Neuronal stem cell (in vitro differentiated cells): Measurements from ENCODE around the gene SAP30L.

Experiments
- DNase-seq: peaks from one replicate; pipeline ENCODE4 v3.0.0-alpha.2; 2013; ENCODE audit warnings: low spot score
- H2AFZ ChIP-seq: one replicate; pipeline ENCODE4 v1.6.1; 2013; ENCODE audit warnings: mild to moderate bottlenecking, low read length, inconsistent platforms
- H2AK5ac ChIP-seq: 2 replicates; pipeline ENCODE4 v1.6.1; 2013; ENCODE audit warnings: low read depth, mild to moderate bottlenecking, inconsistent platforms, low read length, moderate library complexity, mixed read lengths
- H2BK120ac ChIP-seq: 2 replicates; pipeline ENCODE4 v1.6.1; 2013; ENCODE audit warnings: low read depth, mild to moderate bottlenecking, inconsistent platforms, low read length, moderate library complexity, mixed read lengths
- H2BK12ac ChIP-seq: one replicate; pipeline ENCODE4 v1.6.1; 2013; ENCODE audit warnings: low read length, inconsistent platforms
- H2BK15ac ChIP-seq: 2 replicates; pipeline ENCODE4 v1.6.1; 2013; ENCODE audit warnings: mild to moderate bottlenecking, low read length, inconsistent platforms, mixed read lengths
- H2BK5ac ChIP-seq: one replicate; pipeline ENCODE4 v1.6.1; 2013; ENCODE audit warnings: inconsistent platforms, mild to moderate bottlenecking, low read length, moderate library complexity
- H3K14ac ChIP-seq: one replicate; pipeline ENCODE4 v1.6.1; 2013; ENCODE audit warnings: low read length, inconsistent platforms
- H3K18ac ChIP-seq: 2 replicates; pipeline ENCODE4 v1.6.1; 2013; ENCODE audit warnings: low read length, inconsistent platforms
- H3K23ac ChIP-seq: 2 replicates; pipeline ENCODE4 v1.6.1; 2013; ENCODE audit warnings: low read depth, mild to moderate bottlenecking, mixed read lengths, low read length, inconsistent platforms; ENCODE audit not compliant: poor library complexity
- H3K27ac ChIP-seq: replicated peaks from 3 replicates; pipeline ENCODE4 v1.5.1; 2013; ENCODE audit warnings: low read length, inconsistent platforms
- H3K27me3 ChIP-seq, 3 experiments: 2 replicates each; pipeline ENCODE4 v1.6.1; 2013; ENCODE audit warnings: low read length in 3 of 3, mild to moderate bottlenecking in 2 of 3, inconsistent platforms in 1 of 3, low read depth in 1 of 3, mixed read lengths in 1 of 3, moderate library complexity in 1 of 3; ENCODE audit not compliant: control insufficient read depth in 3 of 3, insufficient read depth in 3 of 3
- H3K36me3 ChIP-seq, 2 donors: replicated peaks in 1 of 2; 2 replicates each; pipeline ENCODE4 v1.6.1; 2013; ENCODE audit warnings: low read length in 2 of 2; ENCODE audit not compliant: control insufficient read depth in 2 of 2, insufficient read depth in 2 of 2
- H3K4ac ChIP-seq: 2 replicates; pipeline ENCODE4 v1.6.1; 2013; ENCODE audit warnings: inconsistent platforms, mild to moderate bottlenecking, low read length, moderate library complexity
- H3K4me1 ChIP-seq, 2 donors: 1 replicate in 1 of 2; 2 replicates in 1 of 2; pipeline ENCODE4 v1.6.1; 2013; ENCODE audit warnings: low read length in 2 of 2, low read depth in 1 of 2; ENCODE audit not compliant: control insufficient read depth in 2 of 2, insufficient read depth in 1 of 2
- H3K4me2 ChIP-seq: one replicate; pipeline ENCODE4 v1.6.1; 2013; ENCODE audit warnings: mild to moderate bottlenecking, low read length, inconsistent platforms; ENCODE audit not compliant: insufficient read depth, poor library complexity, severe bottlenecking
- H3K4me3 ChIP-seq, 2 donors: 2 replicates each; pipeline ENCODE4 v1.5.1; 2013; ENCODE audit warnings: low read length in 2 of 2, mild to moderate bottlenecking in 2 of 2, inconsistent platforms in 1 of 2, moderate library complexity in 1 of 2
- H3K79me1 ChIP-seq: one replicate; pipeline ENCODE4 v1.6.1; 2013; ENCODE audit warnings: low read depth, mild to moderate bottlenecking, inconsistent platforms, low read length, moderate library complexity
- H3K9ac ChIP-seq: one replicate; pipeline ENCODE4 v1.6.1; 2013; ENCODE audit warnings: mild to moderate bottlenecking, low read depth, low read length, inconsistent platforms; ENCODE audit not compliant: poor library complexity
- H3K9me3 ChIP-seq, 2 donors: replicated peaks in 1 of 2; 2 replicates each; pipeline versions ENCODE3 to v1.6.1; 2013; ENCODE audit warnings: low read length in 2 of 2, mild to moderate bottlenecking in 2 of 2, inconsistent platforms in 1 of 2, low read depth in 1 of 2, mixed read lengths in 1 of 2, moderate library complexity in 1 of 2; ENCODE audit not compliant: control insufficient read depth in 2 of 2, insufficient read depth in 1 of 2
- H4K8ac ChIP-seq: one replicate; pipeline ENCODE4 v1.6.1; 2013; ENCODE audit warnings: low read depth, mild to moderate bottlenecking, inconsistent platforms, low read length, moderate library complexity
- H4K91ac ChIP-seq: one replicate; pipeline ENCODE4 v1.6.1; 2013; ENCODE audit warnings: low read length, low read depth, mild to moderate bottlenecking, inconsistent platforms; ENCODE audit not compliant: poor library complexity
- WGBS, 2 donors: extraction: QIAGEN DNeasy Blood & Tissue Kit; methylation state at CpG; one replicate each; pipeline ENCODE4 v1.1.7; 2013; ENCODE audit warnings: missing lambda C conversion rate in 2 of 2, mixed read lengths in 1 of 2; ENCODE audit not compliant: insufficient read length in 2 of 2, insufficient replicate concordance in 1 of 2; ENCODE audit errors: extremely low coverage in 2 of 2; 5-methylcytosine and 5-hydroxymethylcytosine counted together

SAP30L gene

GRCh38 chr5:154410786-154411185 is 35.0 kb upstream of the SAP30L start:
- no peak overlapping the region for H3K23ac ChIP-seq
- no peaks in the 10 kb centered on the region for H3K4me1 ChIP-seq
- no peak for DNase-seq
- no peak overlapping the region for H4K8ac ChIP-seq
- H3K79me1 ChIP-seq: no peaks in the 10 kb centered on the region
- H2AFZ ChIP-seq: no peak overlapping the region
- no peak overlapping the region for H3K14ac ChIP-seq
- no peak overlapping the region for H2BK120ac ChIP-seq
- H3K9me3 ChIP-seq: no peaks in the 10 kb centered on the region
- no peak overlapping the region for H3K4me3 ChIP-seq
- no peak overlapping the region for H2BK12ac ChIP-seq
- H3K4ac ChIP-seq: no peak overlapping the region
- no peak overlapping the region for H2BK5ac ChIP-seq
- no peaks in the 10 kb centered on the region for H3K27me3 ChIP-seq
- H3K4me2 ChIP-seq: no peak overlapping the region
- H2AK5ac ChIP-seq: no peak overlapping the region
- no peak overlapping the region for H3K18ac ChIP-seq
- H4K91ac ChIP-seq: no peak overlapping the region
- H3K9ac ChIP-seq: no peak overlapping the region
- WGBS, 2 donors: no CpG with 5 or more reads among the region's 6 CpGs
- H3K36me3 ChIP-seq: peaks cover 0 to 62% of the 10 kb centered on the region in 2 donors
- no peak overlapping the region for H2BK15ac ChIP-seq
- no peak overlapping the region for H3K27ac ChIP-seq

- no peak overlapping the region for H3K23ac ChIP-seq
- H3K4me2 ChIP-seq: no peak overlapping the region
- H2AFZ ChIP-seq: no peak overlapping the region
- H3K4ac ChIP-seq: no peak overlapping the region
- no peak overlapping the region for H2BK120ac ChIP-seq
- no peak overlapping the region for H2BK5ac ChIP-seq
- H2AK5ac ChIP-seq: no peak overlapping the region
- no peaks in the 10 kb centered on the region for H3K4me1 ChIP-seq
- H2BK15ac ChIP-seq: no peak overlapping the region
- no peak overlapping the region for H3K4me3 ChIP-seq
- peak overlapping the region; percentile 20 for H4K8ac ChIP-seq
- H3K18ac ChIP-seq: no peak overlapping the region
- no peak overlapping the region for H2BK12ac ChIP-seq
- H4K91ac ChIP-seq: no peak overlapping the region
- no peak for DNase-seq
- no peaks in the 10 kb centered on the region for H3K79me1 ChIP-seq
- H3K9me3 ChIP-seq: no peaks in the 10 kb centered on the region
- WGBS, 2 donors: no CpG with 5 or more reads among the region's 5 CpGs
- H3K36me3 ChIP-seq: peaks cover under 1 to 67% of the 10 kb centered on the region in 2 donors
- no peak overlapping the region for H3K14ac ChIP-seq
- no peaks in the 10 kb centered on the region for H3K27me3 ChIP-seq
- no peak overlapping the region for H3K9ac ChIP-seq
- H3K27ac ChIP-seq: no peak overlapping the region
Observed at GRCh38 chr5:154411338-154411737, 34.5 kb upstream of the SAP30L start.

- no peak overlapping the region for H3K9ac ChIP-seq
- H2BK15ac ChIP-seq: no peak overlapping the region
- H3K79me1 ChIP-seq: no peaks in the 10 kb centered on the region
- H3K36me3 ChIP-seq: peaks cover 4 to 76% of the 10 kb centered on the region in 2 donors
- no CpG with 5 or more reads among the region's 3 CpGs for WGBS, 2 donors
- no peak for DNase-seq
- H2AFZ ChIP-seq: no peak overlapping the region
- H3K23ac ChIP-seq: no peak overlapping the region
- H4K8ac ChIP-seq: no peak overlapping the region
- H3K4me3 ChIP-seq: no peak overlapping the region
- no peak overlapping the region for H2BK120ac ChIP-seq
- H3K9me3 ChIP-seq: no peaks in the 10 kb centered on the region
- H4K91ac ChIP-seq: no peak overlapping the region
- peak overlapping the region; percentile 20 for H2BK5ac ChIP-seq
- H3K4me1 ChIP-seq: no peaks in the 10 kb centered on the region
- H3K4ac ChIP-seq: no peak overlapping the region
- H3K18ac ChIP-seq: no peak overlapping the region
- H3K27ac ChIP-seq: no peak overlapping the region
- no peaks in the 10 kb centered on the region for H3K27me3 ChIP-seq
- no peak overlapping the region for H2BK12ac ChIP-seq
- H2AK5ac ChIP-seq: no peak overlapping the region
- H3K4me2 ChIP-seq: no peak overlapping the region
- peak overlapping the region; percentile 58 for H3K14ac ChIP-seq
Observed at GRCh38 chr5:154412316-154412715, 33.5 kb upstream of the SAP30L start.

- Histone ChIP-seq H3K4me1 (no peaks in the 10 kb centered on the region), H3K27me3 (no peaks in the 10 kb centered on the region), H4K8ac (no peak overlapping the region), H2BK15ac (no peak overlapping the region), H2BK5ac (peak overlapping the region; percentile 20), H3K23ac (no peak overlapping the region), H3K9me3 (no peaks in the 10 kb centered on the region), H2AFZ (no peak overlapping the region), H3K4me2 (no peak overlapping the region), H3K79me1 (no peaks in the 10 kb centered on the region), H3K4me3 (no peak overlapping the region), H3K18ac (peak overlapping the region; percentile 45), H3K4ac (no peak overlapping the region), H3K9ac (no peak overlapping the region), H2BK12ac (no peak overlapping the region), H3K14ac (peak overlapping the region; percentile 58), H2AK5ac (no peak overlapping the region), H3K27ac (no peak overlapping the region), H2BK120ac (no peak overlapping the region), H3K36me3 (peaks cover 4 to 83% of the 10 kb centered on the region in 2 donors), H4K91ac (no peak overlapping the region)
- DNase-seq: no peak
- no CpG with 5 or more reads among the region's 9 CpGs for WGBS, 2 donors
Observed at GRCh38 chr5:154412925-154413324, 32.9 kb upstream of the SAP30L start.
